ENCODE results near the gene ANKRD11.

The ANKRD11 gene

DNA sequence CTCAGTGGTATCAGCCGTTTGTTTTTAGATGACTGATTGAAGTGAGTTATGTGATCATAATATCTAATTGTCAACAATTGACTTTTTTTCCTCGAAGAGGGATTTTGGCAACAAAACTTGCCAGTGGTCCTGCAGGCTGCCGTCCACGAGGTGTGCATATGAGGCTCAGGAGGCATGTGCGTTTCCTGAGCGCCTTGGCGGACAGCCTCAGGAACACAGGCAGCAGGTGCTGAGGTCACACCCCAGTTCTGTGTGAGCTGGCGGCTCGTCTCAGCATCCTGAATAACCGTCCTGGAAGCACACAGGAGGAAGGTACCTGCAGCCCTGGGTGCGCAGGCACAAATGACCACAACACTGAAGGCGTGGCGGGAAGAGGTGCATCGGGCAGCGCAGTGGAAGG, 29.5 kb upstream of the ANKRD11 start:
- H3K23ac ChIP-seq (ENCODE audit: low read length), result no peak overlapping the region
- peak overlapping the region; percentile 30 for H3K4ac ChIP-seq (ENCODE audit: low read depth, low read length)
- no peaks in the 10 kb centered on the region for H3K4me1 ChIP-seq (ENCODE audit: control insufficient read depth in 1 of 2, insufficient read depth in 2 of 2, low read length in 2 of 2)
- no peak overlapping the region for H3K27ac ChIP-seq (ENCODE audit: low read depth, low read length)
- H2AFZ ChIP-seq (ENCODE audit: insufficient read depth, low read length, poor library complexity), result no peak overlapping the region
- H3K4me2 ChIP-seq (ENCODE audit: low read length), result no peak overlapping the region
- no CpG with 5 or more reads among the region's 15 CpGs for WGBS (ENCODE audit: extremely low coverage, insufficient coverage, insufficient read length)
- H3K79me2 ChIP-seq (ENCODE audit: control insufficient read depth, insufficient read depth, low read length, poor library complexity), result no peaks in the 10 kb centered on the region
- H2BK12ac ChIP-seq (ENCODE audit: low read length), result no peak overlapping the region
- no peaks in the 10 kb centered on the region for H3K79me1 ChIP-seq (ENCODE audit: low read length)
- no peaks in the 10 kb centered on the region for H3K27me3 ChIP-seq (ENCODE audit: insufficient read depth, low read length)
- H3K36me3 ChIP-seq (ENCODE audit: control insufficient read depth in 1 of 2, insufficient read depth in 2 of 2, low read length in 2 of 2), result peaks cover 72 to 73% of the 10 kb centered on the region in 2 experiments
- H3K18ac ChIP-seq (ENCODE audit: low read length), result peak overlapping the region; percentile 7
- peaks cover 4% of the 10 kb centered on the region for H3K9me3 ChIP-seq (ENCODE audit: insufficient read depth, low read depth, low read length)
- DNase-seq, result no peak
- H4K8ac ChIP-seq (ENCODE audit: low read depth, low read length), result no peak overlapping the region
- H2BK120ac ChIP-seq (ENCODE audit: insufficient read depth, low read length, poor library complexity), result no peak overlapping the region
- no peak overlapping the region for H2AK5ac ChIP-seq (ENCODE audit: low read length)
- H4K91ac ChIP-seq (ENCODE audit: low read depth, low read length), result no peak overlapping the region
- no peak overlapping the region for H3K4me3 ChIP-seq (ENCODE audit: low read depth, low read length)
- no peak overlapping the region for H4K12ac ChIP-seq (ENCODE audit: low read depth, low read length)
- H2BK5ac ChIP-seq (ENCODE audit: low read depth, low read length, poor library complexity), result no peak overlapping the region
- no peak overlapping the region for H3K9ac ChIP-seq (ENCODE audit: low read length)
- H3K14ac ChIP-seq (ENCODE audit: low read length), result no peak overlapping the region

DNA sequence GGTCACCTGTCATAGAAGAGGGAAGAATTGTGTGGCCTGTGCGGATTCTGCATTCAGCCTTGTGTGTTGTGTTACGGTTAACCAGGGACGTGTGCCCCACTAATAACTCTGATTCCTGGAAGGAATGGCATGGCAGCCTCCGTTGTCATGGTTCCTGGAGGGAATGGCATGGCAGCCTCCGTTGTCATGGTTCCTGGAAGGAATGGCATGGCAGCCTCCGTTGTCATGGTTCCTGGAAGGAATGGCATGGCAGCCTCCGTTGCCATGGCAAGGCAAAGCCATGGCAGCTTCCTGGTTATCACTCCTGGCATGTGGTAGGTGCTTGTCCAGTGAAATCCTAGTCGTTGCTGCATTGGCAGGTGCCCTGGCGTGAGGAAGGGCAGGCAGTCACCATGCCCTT, 26.8 kb upstream of the ANKRD11 start:
- Histone ChIP-seq H3K18ac (ENCODE audit: low read length) (no peak overlapping the region), H3K23ac (ENCODE audit: low read length) (no peak overlapping the region), H3K4ac (ENCODE audit: low read depth, low read length) (no peak overlapping the region), H3K9me3 (ENCODE audit: insufficient read depth, low read depth, low read length) (peaks cover 3% of the 10 kb centered on the region), H2AFZ (ENCODE audit: insufficient read depth, low read length, poor library complexity) (no peak overlapping the region), H4K12ac (ENCODE audit: low read depth, low read length) (no peak overlapping the region), H2BK120ac (ENCODE audit: insufficient read depth, low read length, poor library complexity) (no peak overlapping the region), H2AK5ac (ENCODE audit: low read length) (no peak overlapping the region), H2BK12ac (ENCODE audit: low read length) (no peak overlapping the region), H4K8ac (ENCODE audit: low read depth, low read length) (no peak overlapping the region), H3K79me1 (ENCODE audit: low read length) (no peaks in the 10 kb centered on the region), H3K4me2 (ENCODE audit: low read length) (no peak overlapping the region), H3K4me3 (ENCODE audit: low read depth, low read length) (no peak overlapping the region), H3K14ac (ENCODE audit: low read length) (no peak overlapping the region), H3K36me3 (ENCODE audit: control insufficient read depth in 1 of 2, insufficient read depth in 2 of 2, low read length in 2 of 2) (peaks cover 61 to 63% of the 10 kb centered on the region in 2 experiments), H3K9ac (ENCODE audit: low read length) (no peak overlapping the region), H3K79me2 (ENCODE audit: control insufficient read depth, insufficient read depth, low read length, poor library complexity) (no peaks in the 10 kb centered on the region), H3K4me1 (ENCODE audit: control insufficient read depth in 1 of 2, insufficient read depth in 2 of 2, low read length in 2 of 2) (no peaks in the 10 kb centered on the region), H3K27me3 (ENCODE audit: insufficient read depth, low read length) (no peaks in the 10 kb centered on the region), H3K27ac (ENCODE audit: low read depth, low read length) (no peak overlapping the region), H4K91ac (ENCODE audit: low read depth, low read length) (no peak overlapping the region), H2BK5ac (ENCODE audit: low read depth, low read length, poor library complexity) (no peak overlapping the region)
- no peak for DNase-seq
- WGBS (ENCODE audit: extremely low coverage, insufficient coverage, insufficient read length), result no CpG with 5 or more reads among the region's 9 CpGs

DNA sequence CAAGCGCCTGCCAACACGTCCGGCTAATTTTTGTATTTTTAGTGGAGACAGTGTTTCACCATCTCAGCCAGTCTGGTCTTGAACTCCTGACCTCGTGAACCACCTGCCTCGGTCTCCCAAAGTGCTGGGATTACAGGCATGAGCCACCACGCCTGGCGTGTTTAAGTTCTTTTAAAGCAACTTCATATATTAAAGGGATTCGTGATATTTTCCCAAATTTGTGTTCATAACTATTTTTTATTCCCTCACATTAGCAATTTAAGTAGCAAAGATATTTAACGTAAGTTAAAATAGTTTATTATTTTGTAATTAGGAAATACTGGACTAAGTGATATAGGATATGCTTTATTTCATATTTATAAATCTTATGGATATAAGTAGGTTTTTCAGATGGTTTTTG, 22.1 kb upstream of the ANKRD11 start:
- Histone ChIP-seq H3K23ac (ENCODE audit: low read length) (no peak overlapping the region), H2AFZ (ENCODE audit: insufficient read depth, low read length, poor library complexity) (no peak overlapping the region), H3K4me2 (ENCODE audit: low read length) (no peak overlapping the region), H2BK12ac (ENCODE audit: low read length) (no peak overlapping the region), H3K4ac (ENCODE audit: low read depth, low read length) (no peak overlapping the region), H4K12ac (ENCODE audit: low read depth, low read length) (no peak overlapping the region), H3K4me1 (ENCODE audit: control insufficient read depth in 1 of 2, insufficient read depth in 2 of 2, low read length in 2 of 2) (peaks cover under 1% of the 10 kb centered on the region in 2 experiments), H3K9ac (ENCODE audit: low read length) (no peak overlapping the region), H4K8ac (ENCODE audit: low read depth, low read length) (no peak overlapping the region), H2BK120ac (ENCODE audit: insufficient read depth, low read length, poor library complexity) (no peak overlapping the region), H2BK5ac (ENCODE audit: low read depth, low read length, poor library complexity) (no peak overlapping the region), H3K36me3 (ENCODE audit: control insufficient read depth in 1 of 2, insufficient read depth in 2 of 2, low read length in 2 of 2) (peaks cover 38 to 41% of the 10 kb centered on the region in 2 experiments), H3K4me3 (ENCODE audit: low read depth, low read length) (no peak overlapping the region), H3K27ac (ENCODE audit: low read depth, low read length) (no peak overlapping the region), H4K91ac (ENCODE audit: low read depth, low read length) (no peak overlapping the region), H3K79me1 (ENCODE audit: low read length) (peaks cover 11% of the 10 kb centered on the region), H3K9me3 (ENCODE audit: insufficient read depth, low read depth, low read length) (no peaks in the 10 kb centered on the region), H3K18ac (ENCODE audit: low read length) (no peak overlapping the region), H3K27me3 (ENCODE audit: insufficient read depth, low read length) (no peaks in the 10 kb centered on the region), H3K79me2 (ENCODE audit: control insufficient read depth, insufficient read depth, low read length, poor library complexity) (peaks cover 12% of the 10 kb centered on the region), H2AK5ac (ENCODE audit: low read length) (no peak overlapping the region), H3K14ac (ENCODE audit: low read length) (no peak overlapping the region)
- WGBS (ENCODE audit: extremely low coverage, insufficient coverage, insufficient read length), result no CpG with 5 or more reads among the region's 9 CpGs
- DNase-seq, result no peak

DNA sequence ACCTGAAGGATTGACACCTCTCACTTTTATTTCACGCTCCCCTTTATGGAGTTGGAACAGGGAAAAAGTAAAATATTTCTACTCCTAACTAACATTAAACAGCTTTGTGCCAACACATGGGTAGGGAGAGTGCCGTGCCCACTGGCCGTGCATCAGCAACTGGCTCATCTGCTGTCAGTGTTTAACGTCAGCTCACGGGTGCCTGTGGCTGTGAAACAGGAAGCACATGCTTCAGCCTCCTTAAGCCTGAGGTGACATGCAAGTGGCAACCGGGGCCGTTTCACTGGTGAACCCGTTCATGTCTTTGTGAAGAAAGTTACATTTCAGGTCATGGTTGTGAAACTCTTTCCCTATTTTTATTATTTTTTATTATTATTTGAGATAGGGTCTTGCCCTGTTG, 21.0 kb upstream of the ANKRD11 start:
- Histone ChIP-seq H3K4ac (ENCODE audit: low read depth, low read length) (no peak overlapping the region), H2BK12ac (ENCODE audit: low read length) (no peak overlapping the region), H3K27me3 (ENCODE audit: insufficient read depth, low read length) (no peaks in the 10 kb centered on the region), H2BK5ac (ENCODE audit: low read depth, low read length, poor library complexity) (no peak overlapping the region), H3K4me1 (ENCODE audit: control insufficient read depth in 1 of 2, insufficient read depth in 2 of 2, low read length in 2 of 2) (peaks cover 3 to 4% of the 10 kb centered on the region in 2 experiments), H3K27ac (ENCODE audit: low read depth, low read length) (no peak overlapping the region), H2BK120ac (ENCODE audit: insufficient read depth, low read length, poor library complexity) (no peak overlapping the region), H2AFZ (ENCODE audit: insufficient read depth, low read length, poor library complexity) (no peak overlapping the region), H3K9me3 (ENCODE audit: insufficient read depth, low read depth, low read length) (no peaks in the 10 kb centered on the region), H3K4me2 (ENCODE audit: low read length) (no peak overlapping the region), H3K36me3 (ENCODE audit: control insufficient read depth in 1 of 2, insufficient read depth in 2 of 2, low read length in 2 of 2) (peaks cover 30 to 33% of the 10 kb centered on the region in 2 experiments), H4K12ac (ENCODE audit: low read depth, low read length) (no peak overlapping the region), H3K18ac (ENCODE audit: low read length) (no peak overlapping the region), H4K91ac (ENCODE audit: low read depth, low read length) (no peak overlapping the region), H4K8ac (ENCODE audit: low read depth, low read length) (no peak overlapping the region), H3K14ac (ENCODE audit: low read length) (no peak overlapping the region), H3K79me2 (ENCODE audit: control insufficient read depth, insufficient read depth, low read length, poor library complexity) (peaks cover 12% of the 10 kb centered on the region), H3K9ac (ENCODE audit: low read length) (no peak overlapping the region), H2AK5ac (ENCODE audit: low read length) (no peak overlapping the region), H3K4me3 (ENCODE audit: low read depth, low read length) (no peak overlapping the region), H3K23ac (ENCODE audit: low read length) (no peak overlapping the region), H3K79me1 (ENCODE audit: low read length) (peaks cover 11% of the 10 kb centered on the region)
- WGBS (ENCODE audit: extremely low coverage, insufficient coverage, insufficient read length), result no CpG with 5 or more reads among the region's 8 CpGs
- no peak for DNase-seq

All from trophoblast cell (in vitro differentiated cells and primary cell).